GM21515 (cell line): ENCODE results near the gene ITGB5.

Experiments used
- ATAC-seq: cut with Tn5 transposase; IDR thresholded peaks from one replicate; pipeline ENCODE4 v1.9.1; 2021; ENCODE audit not compliant: unreplicated experiment

The ITGB5 gene

GRCh38 chr3:124895756-124896155 is 8.6 kb upstream of the ITGB5 start:
- no peak for ATAC-seq

- ATAC-seq = no peak
These were observed 6.4 kb upstream of the ITGB5 start for GRCh38 chr3:124893526-124893925.

GRCh38 chr3:124890573-124891190 is 3.5 kb upstream of the ITGB5 start:
- ATAC-seq = no peak

DNA sequence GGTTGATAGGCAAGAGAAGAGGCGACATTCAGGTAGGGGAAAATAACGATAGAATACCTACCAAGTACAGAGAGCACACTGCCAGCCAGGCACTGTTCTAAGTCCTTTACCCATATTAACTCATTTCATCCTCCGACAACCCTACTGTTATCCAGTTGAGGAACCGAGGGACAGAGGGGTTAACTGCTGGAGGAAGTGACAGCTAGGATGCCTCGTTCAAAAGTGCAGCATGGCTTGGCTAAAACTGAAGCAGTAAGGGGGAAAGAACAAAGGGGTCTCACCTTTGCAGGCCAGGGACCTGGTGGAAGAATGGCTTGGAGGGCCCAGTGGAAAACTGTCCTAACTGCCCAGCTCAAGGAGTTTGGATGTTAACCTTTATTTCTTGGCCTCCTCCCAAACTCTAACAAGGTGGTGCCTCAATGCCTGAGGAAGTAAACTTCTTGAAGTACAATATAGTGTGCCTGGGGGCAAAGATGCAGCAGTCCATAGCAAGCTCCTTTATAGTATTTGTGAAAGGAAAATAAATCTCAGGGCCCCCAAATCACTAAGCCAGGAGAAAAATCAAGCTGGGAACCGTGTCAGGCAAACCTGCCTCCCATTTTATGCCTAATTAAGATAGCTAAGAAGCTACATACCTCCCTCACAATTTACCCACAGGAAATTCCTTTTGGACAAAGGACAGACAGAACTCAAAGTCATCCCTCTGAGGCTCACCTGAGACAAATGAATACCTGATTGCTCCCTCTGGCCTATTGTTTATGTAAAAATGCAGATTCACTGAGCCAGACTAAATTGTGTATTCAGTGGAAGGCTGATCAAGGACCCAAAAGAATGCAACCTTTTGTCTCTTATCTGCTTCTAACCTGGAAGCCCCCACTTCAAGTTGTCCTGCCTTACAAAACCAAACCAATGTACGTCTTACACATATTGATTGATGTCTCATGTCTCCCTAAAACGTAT is 1.6 kb upstream of the ITGB5 start:
- ATAC-seq = no peak

DNA sequence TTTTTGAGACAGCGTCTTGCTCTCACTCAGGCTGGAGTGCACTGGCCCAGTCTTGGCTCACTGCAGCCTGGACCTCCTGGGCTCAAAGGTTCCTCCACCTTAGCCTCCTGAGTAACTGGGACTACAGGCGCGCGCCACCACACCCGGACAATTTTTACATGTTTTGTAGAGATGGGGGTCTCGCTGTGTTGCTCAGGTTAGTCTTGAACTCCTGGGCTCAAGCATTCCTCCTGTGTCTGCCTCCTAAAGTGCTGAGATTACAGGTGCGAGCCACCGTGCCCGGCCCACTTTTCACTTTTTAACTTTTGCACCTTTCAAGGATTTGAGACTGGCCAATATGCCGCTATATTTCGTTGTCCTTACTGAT is 750 bp upstream of the ITGB5 start:
- no peak for ATAC-seq

- ATAC-seq = peak; percentile 53
These were observed 753 bp downstream of the ITGB5 start for GRCh38 chr3:124886168-124887056.

DNA sequence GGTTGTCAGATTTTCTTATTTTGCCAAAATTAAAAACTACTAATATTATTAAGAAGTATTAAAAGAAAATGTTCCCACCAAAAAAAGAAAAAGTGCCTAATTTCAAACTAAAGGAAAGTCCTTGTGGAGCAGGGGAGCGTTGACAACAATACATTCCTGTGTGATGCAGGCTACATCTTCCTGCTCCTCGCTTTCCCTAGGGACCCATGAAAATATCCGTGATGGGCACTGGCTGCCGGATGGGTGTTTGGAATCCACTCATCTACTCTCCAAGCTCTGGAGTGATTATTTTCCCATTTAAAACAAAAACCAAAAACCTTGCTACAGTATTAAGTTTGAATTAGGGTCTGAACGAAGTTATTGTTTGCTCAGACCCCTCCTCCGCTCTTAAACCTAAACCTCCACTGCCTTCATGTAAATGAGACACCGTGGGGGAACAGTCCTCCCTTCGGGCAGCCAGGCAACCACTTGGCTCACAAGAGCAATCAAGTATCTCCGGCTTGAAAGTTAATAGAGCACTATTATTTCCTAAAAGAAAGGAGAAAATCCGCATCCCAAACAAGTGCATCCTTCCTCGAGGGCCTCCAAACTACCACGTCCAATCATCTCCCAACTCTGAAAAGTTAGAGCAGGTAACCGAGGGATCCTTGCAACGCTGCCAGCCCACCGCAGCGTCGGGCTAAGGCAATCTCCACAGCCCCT is 1.5 kb downstream of the ITGB5 start:
- ATAC-seq = no peak

DNA sequence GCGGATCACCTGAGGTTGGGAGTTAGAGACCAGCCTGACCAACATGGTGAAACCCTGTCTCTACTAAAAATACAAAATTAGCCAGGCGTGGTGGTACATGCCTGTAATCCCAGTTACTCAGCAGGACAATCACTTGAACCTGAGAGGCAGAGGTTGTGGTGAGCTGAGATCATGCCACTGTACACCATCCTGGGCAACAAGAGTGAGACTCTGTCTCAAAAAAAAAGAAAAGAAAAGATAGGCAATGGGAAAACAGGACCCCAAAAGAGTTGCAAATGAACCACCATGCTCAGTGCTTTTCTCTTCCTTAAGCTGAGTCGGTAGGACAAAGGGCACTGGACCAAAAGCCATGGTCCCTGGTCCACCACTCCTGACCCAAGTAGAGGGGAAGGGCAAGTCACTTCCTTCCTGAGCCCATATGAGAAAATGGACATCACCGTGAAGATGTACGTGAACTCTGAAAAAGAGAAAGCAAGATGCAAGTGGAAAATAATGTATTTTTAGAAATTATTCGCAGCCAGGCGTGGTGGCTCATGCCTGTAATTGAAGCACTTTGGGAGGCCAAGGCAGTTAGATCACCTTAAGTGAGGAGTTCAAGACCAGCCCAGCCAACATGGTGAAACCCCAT is 2.6 kb downstream of the ITGB5 start:
- no peak for ATAC-seq

- no peak for ATAC-seq
These were observed 3.2 kb downstream of the ITGB5 start for GRCh38 chr3:124883766-124884473.

DNA sequence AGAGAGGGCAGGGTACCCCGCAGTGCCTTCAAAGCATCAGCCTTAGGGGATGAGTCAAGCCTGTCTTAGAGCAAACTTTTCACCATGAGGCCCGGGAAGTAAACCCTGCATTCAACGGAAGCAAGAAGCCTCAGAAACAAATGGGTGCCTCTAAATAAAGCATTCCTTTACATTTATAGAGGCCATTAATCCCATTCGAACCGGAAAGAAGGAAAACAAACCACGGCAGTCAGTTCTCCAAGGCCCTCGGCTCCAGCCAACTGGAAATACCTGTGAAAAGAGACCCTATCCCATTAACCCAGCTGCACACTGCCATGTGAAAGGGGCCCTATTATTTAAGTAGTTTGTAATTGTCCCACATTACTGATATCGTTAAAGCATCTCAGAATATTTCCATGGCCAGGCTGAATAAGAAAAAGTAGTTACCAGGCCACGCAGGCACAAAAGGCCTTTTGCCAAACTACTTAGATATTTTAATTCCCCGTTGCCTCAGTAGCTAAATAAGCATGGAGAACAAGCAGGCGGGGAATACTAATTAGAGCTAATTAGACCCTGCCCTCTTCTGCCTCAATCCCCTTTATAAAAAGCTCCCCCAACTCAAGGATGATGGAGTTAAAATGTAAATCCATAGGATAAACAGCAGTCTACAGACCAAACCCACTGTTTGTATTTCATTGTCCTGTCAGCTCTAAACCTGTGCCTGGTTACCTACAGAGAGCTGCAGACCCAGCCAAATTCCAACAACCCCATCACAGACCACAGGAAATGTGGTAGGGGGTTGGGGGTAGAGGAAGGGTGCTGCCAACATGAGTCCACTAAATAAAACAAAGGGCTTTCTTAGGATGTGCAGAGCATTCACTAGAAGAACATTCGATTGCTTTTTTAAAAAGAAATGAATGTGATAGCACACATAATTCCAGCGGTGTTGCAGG is 4.1 kb downstream of the ITGB5 start:
- ATAC-seq = no peak

DNA sequence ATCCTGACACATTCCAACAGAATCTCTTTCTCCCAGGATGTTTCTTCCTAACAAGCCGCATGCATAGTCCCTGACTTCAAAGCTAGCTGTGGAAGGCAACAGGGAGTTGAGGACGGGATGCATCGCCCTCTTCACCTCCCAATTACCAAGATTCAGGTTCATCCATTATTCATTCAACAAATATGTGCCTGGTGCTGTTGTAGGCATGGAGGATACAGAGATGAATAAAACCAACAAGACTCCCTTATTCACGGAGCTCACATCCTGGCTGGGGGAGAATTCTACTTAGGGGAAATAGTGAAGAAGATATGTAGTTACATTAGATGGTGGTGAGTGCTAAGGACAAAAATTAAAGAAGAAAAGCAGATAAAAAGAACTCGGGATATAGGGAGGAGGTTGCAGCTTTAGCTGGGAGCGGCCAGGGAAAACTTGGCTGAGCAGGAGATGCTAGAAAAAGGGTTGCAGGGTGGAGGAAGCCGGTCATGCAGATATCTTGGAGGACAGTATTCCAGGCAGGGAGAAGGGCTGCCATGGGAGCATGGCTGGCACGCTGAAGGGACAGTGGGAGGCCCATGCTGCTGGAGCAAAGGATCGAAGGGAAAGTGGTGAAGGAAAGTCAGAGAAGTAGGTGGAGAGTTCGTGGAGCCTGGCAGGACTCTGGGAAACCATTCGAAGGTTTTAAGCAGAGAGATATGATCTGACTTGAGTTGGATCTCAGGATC is 5.0 kb downstream of the ITGB5 start:
- ATAC-seq = no peak

GRCh38 chr3:124879337-124879680 is 7.9 kb downstream of the ITGB5 start:
- no peak for ATAC-seq

- ATAC-seq = no peak
These were observed 8.4 kb downstream of the ITGB5 start for GRCh38 chr3:124878561-124879336.

GRCh38 chr3:124877674-124878073 is 9.5 kb downstream of the ITGB5 start:
- ATAC-seq = no peak

- ATAC-seq = no peak
These were observed 10.7 kb downstream of the ITGB5 start for GRCh38 chr3:124876401-124876878.

DNA sequence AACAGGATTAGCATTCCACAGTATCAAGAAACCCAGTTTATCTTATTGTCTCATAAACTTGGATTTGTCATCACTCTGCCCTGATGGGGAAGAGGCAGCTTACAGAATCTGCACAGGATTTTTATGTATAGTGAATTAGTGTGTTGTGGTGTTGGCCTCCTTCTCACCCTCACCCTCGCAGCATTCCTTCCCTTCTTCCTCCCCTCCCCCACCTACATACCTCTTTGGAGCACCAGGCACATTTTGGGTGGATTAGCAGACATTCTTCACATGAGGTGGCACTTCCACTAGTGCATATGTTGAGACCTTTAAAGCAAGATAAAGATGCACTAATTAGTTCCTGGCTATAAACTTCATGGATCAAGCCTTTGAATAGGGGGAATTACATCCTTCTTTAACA is 13.9 kb downstream of the ITGB5 start:
- no peak for ATAC-seq

GRCh38 chr3:124867511-124867910 is 19.7 kb downstream of the ITGB5 start:
- no peak for ATAC-seq
